ENCODE results near the gene PDE8A.
"Not testable (repeated sequence)": the region's sequence is repeated elsewhere in the genome, so short reads cannot be mapped to it uniquely, and the experiment has no call there.

PDE8A gene

DNA sequence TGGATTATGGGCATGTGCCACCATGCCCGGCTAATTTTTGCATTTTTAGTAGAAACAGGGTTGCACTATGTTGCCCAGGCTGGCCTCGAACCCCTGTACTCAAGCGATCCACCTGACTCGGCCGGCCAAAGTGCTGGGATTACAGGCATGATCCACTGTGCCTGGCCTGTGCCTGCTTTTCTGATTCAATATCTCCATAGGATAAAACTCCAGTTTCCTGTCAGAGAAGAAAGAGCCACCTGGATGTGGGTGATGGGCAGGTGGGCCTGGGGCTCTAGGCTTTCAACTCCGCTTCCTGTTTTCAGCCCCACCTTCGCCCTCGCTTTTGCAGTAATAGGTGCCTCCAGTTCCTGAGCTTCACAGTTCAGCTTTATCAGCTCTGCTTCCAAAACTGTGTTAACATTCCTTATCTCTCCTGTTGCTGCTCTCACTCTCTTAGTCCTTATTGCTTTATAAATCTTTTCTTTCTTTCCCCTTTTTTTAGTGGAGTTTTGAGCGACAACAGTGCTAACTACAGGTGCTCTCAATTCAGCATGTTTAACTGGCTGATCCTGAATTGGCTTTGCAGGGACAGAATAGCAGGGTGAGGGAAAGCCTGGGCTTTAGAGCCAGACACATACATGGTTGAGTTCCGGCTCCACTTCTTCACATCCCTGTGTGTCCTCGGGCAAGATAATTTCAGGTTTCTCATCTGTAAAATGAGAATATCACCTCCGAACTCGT, 21.1 kb upstream of the PDE8A start:
- no peak for DNase-seq (ENCODE audit: low read depth in 2 of 2)

DNA sequence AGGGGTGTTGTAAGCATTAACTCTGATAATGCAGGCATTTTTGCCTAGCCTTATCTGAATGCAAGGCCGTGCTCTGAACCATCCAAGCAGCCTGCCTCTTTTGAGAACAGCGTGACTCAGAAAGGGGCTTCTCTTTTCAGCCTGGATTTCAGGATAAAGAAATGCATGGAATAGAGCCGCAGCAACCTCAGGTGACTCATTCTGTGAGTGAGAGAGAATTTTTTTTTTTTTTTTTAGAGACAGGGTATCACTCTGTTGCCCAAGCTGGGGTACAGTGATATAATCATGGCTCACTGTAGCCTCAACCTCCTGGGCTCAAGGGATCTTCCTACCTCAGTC, 20.6 kb upstream of the PDE8A start:
- no peak for DNase-seq (ENCODE audit: low read depth in 2 of 2)

DNA sequence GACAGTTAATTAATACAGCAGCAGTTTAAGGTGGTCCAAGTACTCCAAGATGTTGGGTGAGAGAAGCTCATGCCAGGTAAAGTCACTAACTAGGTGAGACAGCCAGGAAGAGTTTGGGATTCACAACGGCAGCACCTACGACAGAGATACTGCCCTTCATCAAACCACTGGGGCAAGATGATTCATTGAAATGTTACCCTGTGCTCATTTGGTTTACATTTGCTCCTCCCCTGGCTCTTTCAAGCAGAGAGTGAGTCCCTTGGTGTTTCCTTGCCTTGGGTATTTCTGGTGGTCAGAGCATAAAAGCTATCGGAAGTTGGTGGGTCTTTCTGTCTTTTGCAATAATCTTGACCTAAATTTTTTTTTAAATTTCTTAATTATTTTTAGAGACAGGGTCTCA, 19.9 kb upstream of the PDE8A start:
- no peak for DNase-seq (ENCODE audit: low read depth in 2 of 2)

DNA sequence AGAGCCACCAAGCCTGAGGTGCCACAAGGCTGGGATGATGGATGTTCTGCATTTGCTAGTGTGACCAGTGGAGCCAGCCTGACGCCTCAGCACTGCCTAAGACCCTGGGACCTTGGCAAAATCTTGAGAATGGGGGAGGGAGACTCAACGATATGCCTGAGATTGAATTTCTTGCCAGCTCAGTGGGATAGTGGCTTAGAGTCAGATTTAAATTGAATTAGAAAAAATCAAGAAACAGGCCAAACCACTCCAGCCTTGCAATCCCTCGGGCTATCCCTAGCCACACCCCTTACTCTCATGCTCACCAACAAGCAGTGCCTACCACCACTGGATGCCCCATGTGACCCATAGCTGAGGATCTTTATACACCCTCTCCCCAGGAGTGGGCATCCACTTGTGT, 18.7 kb upstream of the PDE8A start:
- no peak for DNase-seq (ENCODE audit: low read depth in 2 of 2)

DNA sequence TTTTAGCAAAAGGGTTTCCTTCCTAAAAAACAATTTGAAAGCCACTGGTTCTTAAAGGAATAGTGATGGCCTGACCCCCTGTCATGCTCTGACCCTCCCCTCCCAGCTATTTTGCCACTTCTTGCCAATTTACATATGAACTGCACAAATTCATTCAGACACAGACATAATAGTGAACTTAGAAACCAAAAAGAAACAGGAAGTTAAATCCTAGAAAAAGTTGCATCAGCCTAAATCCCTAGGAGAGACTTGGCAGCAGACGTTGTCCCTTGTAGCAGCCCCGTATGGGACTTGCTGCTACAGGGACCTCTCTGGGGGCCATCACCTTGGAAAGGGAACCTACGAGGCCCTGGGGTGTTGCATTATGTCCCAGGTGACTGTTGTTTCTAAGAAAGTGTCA, 14.3 kb upstream of the PDE8A start:
- no peak for DNase-seq (ENCODE audit: low read depth in 2 of 2)

DNA sequence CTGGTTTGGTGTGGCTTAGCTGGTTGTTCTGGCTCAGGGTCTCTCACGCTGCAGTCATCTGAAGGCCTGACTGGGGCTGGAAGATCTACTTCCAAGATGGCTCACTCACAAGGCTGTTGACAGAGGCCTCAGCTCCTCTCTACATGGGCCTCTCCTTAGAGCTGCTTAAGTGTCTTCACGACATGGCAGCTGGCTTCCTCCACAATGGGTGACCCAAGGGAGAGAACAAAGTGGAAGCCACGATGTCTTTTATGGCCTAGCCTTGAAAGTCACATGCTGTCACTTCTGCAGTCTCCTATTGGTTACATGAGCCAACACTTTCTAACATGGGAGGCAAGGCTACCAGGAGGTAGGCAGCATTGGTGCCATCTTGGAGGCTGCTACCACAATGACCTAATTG, 13.4 kb upstream of the PDE8A start:
- DNase-seq (ENCODE audit: low read depth in 2 of 2) = no peak

DNA sequence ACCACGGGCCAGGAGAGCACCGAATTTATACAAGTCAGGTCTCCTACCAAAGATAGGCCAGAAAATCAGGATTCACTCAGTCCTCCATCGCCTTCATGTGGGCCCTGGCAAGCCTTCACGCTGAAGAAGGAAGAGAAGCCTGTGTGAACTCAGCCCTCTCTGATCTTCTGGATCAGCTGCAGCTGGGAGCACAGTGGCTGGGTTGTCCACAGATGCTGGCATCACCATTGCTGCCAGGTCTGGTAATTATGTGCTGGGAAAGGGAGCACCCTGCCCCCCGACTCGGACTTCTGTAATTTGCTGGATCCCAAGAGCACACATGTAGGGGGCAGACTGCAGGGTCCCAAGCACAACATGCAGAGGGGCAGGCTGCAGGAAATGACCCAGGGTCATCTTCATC, 12.4 kb upstream of the PDE8A start:
- no peak for DNase-seq (ENCODE audit: low read depth in 2 of 2)

DNA sequence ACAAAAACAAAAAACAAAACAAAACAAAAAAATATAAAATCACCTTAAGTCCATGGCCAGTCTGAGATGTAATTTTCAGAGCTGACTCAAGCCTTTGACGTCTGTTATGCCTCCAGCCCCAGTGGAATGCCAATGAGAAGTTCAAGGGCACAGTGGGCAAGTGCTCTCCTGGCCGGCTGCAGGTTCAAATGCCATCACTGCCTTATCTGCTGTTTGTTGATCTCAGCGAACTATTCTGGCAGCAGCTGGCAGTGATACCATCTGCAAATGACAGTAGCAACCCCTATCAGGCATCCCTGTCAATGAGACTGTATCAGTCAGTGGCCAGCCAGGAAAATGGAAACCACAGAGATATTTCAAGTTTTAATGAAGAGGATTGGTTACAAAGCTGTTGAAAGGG, 10.8 kb upstream of the PDE8A start:
- no peak for DNase-seq (ENCODE audit: low read depth in 2 of 2)

DNA sequence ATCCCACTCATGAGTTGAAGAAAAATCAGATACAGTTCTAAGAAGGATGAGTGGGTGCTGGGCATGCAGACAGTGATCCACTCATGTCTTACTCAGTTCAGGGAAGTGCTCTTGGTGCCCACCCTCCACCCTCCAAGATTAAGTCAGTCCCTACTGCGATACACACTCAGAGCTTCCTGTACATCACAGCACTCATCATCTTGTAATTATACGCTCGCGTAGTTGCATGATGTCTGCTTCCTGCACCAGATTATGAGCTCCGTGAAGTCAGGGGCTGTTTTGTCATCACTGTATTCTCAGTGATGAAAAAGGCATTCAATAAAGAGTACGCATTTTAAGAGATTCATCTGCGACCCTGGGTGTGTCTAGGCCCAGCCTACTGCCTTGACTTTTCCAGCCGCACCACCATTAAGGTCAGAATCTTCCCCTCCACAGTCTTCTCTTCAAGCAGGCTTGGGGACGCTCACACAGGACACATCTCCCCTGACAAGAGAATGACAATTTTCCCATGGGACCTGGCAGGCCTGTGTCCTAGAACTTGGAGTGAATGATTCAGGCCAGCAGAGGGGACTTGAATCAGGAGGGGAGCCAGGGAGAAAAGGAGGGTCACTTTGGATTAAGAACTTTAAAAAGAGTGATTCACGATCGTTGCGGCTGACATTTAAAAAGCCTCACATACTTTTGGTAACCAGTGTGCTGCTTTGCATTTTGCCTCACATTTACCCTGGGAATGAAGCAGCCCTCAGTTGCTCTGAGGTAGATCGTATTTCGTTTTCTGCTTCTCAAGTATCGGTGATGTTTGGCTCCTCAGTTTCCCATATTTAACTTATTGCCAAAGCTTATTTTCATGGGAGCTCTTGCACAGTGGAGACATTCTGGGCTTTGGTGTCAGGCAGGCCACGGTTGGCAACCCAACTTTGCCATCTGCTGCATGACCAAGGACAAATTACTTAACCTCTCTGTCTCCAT, 7.9 kb upstream of the PDE8A start:
- no peak for DNase-seq (ENCODE audit: low read depth in 2 of 2)

DNA sequence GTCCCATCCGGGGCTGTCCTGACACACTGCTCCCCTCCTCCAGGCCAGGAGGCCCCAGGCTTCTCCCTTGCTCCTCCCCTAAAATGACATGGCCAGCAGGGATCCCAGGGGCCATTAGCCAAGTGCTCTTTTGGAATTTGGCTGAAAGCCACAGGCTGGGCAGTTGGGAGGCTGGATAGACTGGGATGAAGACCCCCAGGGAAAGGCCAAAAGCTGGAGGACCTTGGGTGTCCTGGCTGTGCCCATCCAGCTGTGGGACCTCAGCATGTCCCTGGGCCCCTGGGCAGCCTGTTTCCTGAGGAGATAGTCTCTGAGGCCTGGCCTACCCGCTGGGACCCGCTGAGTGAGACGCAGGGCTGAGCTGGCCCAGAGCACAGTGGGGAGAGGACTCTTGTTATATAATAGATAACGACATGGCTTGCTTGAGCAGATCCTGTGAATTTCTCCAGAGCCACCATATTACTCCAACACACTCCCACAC, 5.7 kb upstream of the PDE8A start:
- DNase-seq (ENCODE audit: low read depth in 2 of 2) = no peak

DNA sequence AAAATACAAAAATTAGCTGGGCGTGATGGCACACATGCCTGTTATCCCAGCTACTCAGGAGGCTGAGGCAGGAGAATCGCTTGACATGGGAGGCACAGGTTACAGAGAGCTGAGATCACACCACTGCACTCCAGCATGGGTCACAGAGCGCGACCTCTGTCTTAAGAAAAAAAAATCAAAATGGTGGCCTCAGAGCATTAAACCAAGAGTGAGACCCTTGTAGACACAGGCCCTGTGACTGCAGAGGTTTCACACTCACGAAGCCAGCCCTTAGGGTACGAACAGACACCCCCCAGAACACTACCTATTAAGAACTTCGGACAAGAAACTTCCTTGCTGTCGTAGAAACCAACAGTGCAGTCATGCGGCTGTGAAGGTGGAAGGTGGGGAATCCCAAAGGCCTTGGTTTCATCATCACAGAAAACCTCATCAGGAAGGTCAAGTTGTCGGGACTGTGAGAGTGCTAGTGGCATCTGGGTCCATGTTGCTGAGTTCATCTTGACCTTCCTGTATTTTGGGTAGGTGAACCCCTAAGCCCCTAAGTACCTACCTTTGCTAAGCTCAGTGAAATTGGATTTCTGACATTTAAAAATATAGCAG, 4.8 kb upstream of the PDE8A start:
- no peak for DNase-seq (ENCODE audit: low read depth in 2 of 2)

DNA sequence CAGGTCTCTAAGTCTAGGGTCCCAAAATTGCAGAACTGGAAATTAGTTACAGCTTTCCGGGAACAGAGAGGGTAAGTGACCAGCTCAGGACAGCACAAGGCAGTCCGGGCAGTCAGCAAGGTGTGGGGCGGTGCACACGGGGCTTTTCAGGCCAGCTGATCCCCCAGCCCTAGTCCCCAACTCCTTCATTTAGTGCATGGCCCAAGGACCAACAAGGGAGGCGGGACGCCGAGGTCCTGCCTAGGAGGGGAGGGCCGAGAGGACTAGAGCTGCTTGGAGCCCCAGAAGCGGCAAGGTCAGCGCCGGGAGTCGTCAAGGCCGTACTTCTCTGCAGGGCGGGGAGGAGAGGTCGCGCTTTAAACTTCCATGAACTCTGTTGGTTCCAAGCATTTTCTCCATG, 2.0 kb upstream of the PDE8A start:
- no peak for DNase-seq (ENCODE audit: low read depth in 2 of 2)

DNA sequence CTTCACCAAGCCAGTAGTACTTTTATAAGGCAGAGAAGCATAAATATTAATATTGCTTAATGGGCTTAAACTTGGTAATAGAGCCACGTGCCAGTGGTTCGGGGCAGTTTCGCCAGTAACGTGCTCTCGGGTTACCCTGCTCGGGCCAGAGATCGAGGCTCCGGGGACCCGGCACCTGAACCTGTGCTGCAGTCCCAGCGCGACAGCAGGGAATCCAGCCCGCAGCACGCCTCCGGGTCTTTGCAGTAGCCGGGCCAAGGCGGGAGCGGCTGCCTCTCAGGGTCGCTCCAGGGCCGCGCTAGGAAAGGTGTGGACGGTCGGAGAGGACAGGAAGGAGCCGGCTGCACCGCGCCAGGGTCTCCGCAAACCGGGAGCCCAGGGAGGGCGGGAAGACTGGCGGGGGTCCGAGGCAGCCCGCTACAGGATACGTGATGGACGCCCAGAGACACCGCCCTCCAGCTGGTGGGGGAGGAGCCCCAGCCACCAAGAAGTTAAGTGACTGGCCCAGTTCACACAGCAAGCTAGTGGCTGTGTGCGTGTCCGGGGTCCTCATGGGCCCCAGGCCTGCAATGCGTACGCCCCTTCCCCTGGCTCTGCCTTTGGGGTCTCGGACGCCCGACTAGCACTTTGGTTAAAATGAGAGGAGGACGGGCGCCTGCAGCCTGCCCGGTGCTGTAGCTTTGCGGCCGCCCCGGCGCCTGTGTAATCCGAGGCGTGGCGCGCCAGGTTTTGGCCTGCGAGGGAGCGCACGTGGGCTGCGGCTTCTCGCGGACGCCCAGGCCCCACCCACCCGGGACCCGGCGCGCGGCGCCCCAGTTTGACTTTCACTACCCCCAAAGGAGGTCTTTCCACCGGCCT, 1.2 kb upstream of the PDE8A start:
- DNase-seq (ENCODE audit: low read depth in 2 of 2) = peak; percentile 73

DNA sequence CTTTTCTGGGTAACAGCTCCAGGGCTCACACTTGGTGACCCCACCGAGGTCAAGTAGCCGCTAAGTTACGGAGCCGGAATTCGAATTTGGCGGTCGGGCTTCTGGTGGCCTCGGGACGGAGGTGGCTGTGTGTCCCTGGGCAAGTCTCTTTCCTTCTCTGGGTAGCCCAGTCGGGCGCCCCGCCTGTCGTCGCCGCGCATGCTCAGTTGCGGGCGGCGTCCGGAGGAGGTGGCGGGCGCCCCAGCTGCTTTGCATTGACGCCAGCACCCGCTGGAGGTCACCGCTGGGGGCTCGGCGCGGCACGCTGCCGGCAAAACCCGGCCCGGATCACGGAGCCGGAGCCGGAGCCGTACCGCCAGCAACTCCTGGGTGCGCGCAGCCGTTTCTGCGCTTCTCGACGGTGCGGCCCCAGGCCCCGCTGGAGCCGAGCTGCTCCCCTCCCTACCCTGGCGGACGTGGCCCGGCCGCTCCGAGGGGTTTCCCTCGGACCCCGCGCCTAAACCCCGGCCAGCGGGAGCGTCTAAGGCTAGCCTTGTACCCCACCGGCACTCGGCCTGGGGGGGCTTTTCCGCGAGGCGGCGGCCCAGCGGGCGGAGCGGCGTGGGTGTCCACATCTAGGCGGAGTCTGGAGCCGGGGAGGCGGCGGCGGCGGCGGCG, 474 bp upstream of the PDE8A start:
- DNase-seq (ENCODE audit: low read depth in 2 of 2) = peak; percentile 92

DNA sequence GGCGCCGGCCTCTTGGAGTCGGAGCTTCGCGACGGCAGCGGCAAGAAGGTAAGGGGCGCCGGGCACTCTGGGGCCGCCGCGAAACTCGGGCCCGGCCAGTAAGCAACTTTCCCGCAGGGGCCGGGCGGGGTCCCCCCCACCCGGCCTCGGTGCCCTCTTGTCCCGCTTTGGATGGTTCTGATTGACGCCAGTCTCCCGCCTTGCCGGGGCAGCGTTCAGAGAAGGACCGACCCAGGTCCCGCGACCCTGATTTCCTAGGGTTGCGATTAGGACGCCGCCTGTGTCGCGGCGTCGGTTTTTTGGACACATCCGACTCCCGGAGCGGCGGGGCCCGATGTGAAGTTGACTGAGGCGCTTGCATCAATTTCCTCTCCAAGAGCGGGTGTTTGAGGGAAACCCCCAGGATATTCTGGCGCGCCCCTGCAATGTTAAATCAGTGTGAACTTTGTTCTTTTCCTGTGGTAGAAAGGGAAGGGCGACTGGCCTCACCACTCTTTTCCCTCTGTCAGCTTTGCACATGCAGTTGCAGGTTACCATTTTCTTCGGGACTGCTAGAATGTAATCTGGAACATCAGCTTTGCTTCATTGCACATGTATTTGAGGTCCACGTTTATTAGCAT, 755 bp downstream of the PDE8A start:
- DNase-seq (ENCODE audit: low read depth in 2 of 2) = peak in 1 of 2 donors; percentile 19

DNA sequence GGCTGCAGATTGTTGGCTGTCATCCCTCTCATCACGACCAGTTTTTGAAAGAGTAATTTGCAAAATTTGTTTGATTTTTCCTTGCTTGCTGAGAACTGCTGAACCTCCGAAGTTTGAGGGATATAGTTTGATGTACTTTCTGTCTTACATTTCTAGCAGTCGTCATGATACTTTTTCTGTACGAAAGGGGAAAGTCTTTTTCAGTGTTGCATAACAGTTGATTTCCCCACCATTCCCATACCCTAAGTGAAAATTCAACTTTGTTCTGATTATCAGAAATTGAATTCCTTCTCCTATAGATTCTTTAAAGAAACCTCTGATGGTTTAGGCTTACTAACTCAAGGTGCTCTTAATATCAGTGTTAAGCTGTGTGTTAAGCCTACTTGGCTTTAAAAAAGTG, 1.6 kb downstream of the PDE8A start:
- DNase-seq (ENCODE audit: low read depth in 2 of 2) = no peak

DNA sequence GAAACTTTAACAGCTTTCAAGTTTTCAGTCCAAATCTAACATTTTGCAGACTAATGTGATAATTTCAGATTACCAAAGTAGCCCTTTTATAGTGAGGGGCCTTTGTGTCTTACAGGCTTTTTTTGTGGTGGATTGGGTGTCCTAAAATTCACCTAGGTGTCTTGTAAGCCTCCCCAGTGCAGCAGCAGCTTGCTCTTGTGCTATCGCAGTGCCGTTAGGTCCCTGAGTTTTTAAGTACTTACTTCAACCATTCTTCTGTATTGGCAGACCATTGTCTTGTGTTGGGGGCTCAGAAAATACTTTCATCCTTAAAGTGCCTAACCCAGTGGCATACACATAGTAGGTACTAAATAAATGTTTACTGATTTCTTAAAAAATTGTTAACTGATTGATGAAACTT, 2.1 kb downstream of the PDE8A start:
- DNase-seq (ENCODE audit: low read depth in 2 of 2) = no peak

DNA sequence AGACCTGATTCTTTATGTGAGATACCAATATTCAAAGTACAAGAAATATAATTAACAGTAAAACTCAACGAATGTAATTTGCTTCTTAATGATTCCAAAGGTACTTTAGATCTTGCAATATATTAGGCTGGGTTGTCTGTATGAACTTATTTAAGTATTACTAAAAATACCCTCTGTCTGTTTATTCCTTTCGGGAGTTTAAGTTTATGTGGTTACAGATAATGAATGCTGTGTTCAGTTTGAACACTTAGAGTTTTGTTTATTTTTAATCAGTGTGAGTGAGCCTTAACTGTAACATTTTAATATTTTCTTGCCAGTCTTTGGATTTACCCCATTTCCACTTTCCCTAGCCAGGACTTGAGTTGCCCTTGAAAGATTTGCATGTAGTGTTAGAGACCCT, 3.5 kb downstream of the PDE8A start:
- DNase-seq (ENCODE audit: low read depth in 2 of 2) = no peak

DNA sequence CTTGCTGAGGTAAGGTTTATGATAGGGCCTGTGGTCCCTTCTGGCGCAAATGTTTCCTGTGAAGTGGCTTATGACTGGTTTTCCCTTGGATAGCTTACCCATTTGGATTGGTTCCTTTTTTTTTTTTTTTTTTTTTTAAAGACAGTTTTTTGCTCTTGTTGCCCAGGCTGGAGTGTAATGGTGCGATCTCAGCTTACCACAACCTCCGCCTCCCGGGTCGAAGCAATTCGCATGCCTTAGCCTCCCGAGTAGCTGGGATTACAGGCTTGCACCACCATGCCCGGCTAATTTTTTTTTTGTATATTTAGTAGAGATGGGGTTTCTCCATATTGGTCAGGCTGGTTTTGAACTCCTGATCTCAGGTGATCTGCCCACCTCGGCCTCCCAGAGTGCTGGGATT, 5.7 kb downstream of the PDE8A start:
- not testable (repeated sequence) for DNase-seq (ENCODE audit: low read depth in 2 of 2)

DNA sequence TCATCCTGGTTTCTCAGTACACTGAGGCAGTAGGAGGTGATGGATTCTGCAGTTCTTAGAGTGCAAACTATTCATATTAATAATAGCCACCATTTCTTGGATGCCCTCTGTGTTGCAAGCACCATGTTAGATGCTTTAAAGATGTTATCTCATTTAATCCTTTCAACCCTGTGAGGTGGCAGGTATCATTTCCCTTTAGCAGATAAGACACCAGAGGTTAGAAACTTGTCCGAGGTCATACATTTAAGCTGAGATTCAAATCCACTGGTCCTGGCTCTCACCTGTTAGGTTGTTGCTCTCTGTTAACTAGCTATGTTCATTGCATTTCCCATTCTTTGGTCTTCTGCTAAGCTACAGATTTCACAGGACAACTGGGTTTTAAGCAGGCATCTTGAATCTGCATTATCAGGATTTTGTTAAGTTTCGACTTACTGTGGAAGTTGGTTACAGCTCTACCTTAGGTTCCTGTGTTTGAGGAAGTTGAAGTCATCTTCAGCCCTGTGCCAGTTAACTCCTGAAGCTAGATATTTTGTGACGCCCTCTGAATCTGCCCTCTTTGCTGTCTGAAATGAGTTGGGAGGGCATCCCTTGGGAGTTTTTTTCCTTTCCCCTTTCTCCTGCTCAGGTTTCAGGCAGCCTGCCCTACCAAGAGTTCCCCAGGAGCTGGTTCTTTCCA, 6.4 kb downstream of the PDE8A start:
- DNase-seq (ENCODE audit: low read depth in 2 of 2) = no peak

All from stimulated activated CD8-positive, alpha-beta memory T cell treated with anti-CD3 and anti-CD28 coated beads, Interleukin-7, amount 100 ng/mL, for 1 hour (primary cell).